Central memory CD4-positive, alpha-beta T cell (primary cell): ENCODE results near the gene SHISA9.

Source experiments
- DNase-seq: peaks from one replicate; pipeline ENCODE4 v3.0.0; 2022

The SHISA9 gene

DNA sequence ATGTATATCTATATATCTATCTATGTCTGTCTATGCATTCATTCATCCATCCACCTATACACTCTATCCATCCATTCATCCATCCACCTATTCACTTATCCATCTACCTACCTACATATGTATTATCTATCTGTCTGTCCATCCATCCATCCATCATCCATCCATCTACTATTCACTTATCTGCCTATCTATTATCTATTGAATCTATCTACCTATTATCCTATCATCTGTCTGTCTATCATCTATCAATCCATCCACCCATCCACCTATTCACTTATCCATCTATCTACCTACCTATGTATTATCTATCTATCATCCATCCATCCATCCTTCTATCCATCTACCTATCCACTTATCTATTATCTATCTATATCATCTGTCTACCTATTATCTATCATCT, 302.3 kb downstream of the SHISA9 start:
- DNase-seq, result no peak

DNA sequence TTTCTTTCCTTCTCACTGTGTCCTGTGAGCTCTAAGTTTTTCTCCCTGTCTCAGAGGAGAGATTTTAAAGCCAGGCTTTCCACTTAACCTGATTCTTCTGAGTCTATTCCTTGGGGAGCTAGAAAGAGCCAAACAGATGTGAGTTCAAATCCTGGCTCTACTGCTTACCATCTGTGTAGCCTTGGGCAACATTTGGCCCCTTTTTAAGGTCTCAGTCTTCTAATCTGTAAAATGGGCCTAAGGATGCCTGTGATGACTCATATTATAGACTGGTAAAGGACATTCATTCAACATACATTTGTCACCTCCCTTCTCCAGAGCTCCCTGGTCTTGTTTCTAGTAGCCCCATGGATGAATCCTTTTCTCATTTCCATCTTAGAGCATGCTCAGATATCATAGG, 304.0 kb downstream of the SHISA9 start:
- DNase-seq, result no peak

DNA sequence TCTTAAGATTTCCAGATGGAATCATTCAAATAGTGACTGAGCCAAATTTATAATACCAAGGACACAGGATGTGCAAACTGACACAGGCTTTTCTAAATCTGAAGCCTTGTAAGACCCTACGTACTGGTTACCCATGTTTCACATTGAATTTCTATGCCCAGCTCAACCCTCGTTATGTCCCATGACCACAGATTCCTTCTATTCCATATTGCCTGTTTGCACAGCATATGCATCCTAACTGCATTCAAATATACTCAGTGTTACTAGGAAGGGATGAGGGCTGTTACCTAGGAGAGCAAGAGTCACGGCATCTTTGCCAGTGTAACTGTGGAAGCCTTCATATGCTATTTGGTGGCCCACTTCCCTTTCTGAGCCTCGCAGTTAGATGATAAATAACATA, 305.2 kb downstream of the SHISA9 start:
- no peak for DNase-seq

GRCh38 chr16:13207151-13207550, 305.8 kb downstream of the SHISA9 start:
- DNase-seq, result no peak

DNA sequence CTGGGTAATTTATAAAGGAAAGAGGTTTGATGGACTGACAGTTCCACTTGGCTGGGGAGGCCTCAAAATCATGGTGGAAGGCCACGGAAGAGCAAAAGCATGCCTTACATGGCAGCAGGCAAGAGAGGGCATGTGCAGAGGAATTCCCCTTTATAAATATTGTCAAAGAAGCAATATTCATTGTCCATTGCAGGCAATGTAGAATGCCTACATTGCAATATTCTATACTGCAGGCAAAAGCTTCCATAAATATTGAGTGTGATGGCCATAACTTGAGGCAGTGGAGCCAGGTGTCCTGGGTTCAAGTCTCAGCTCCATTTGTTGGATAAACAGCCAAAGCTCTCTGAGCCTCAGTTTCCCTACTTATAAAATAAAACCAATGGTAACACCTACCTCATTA, 322.3 kb downstream of the SHISA9 start:
- DNase-seq, result no peak

- DNase-seq, result no peak
These were observed 327.6 kb downstream of the SHISA9 start for GRCh38 chr16:13229039-13229438.

- no peak for DNase-seq
These were observed 330.0 kb downstream of the SHISA9 start for GRCh38 chr16:13231365-13231764.

DNA sequence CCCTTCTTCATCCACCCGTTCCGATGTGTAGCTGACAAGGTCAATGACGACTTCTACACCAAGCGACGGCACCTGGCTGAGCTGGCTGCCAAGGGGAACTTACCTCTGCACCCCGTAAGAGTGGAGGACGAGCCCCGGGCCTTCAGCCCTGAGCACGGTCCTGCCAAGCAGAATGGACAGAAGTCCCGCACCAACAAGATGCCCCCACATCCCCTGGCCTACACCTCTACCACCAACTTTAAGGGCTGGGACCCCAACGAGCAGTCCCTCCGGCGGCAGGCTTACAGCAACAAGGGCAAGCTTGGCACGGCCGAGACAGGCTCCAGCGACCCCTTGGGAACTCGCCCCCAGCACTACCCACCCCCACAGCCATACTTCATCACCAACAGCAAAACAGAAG, 333.6 kb downstream of the SHISA9 start:
- DNase-seq, result no peak

DNA sequence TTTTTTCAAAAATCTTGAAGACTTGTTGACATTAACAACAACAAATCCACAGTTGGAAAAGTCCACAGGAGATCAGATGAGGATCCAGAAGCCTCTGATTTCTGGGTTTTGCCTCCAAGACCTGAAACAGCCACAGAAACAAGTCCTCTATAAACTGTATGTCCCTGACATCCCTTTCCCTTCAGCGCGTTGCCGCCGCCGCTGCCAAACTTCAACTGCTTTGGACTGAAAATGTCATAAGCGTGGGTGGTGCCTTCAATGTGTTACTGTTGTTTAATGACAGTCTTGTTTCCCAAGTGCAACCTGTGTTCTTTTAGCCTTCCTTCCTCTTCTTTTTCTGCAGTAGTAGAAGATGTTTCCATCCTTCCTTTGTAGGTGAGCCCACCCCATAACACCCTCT, 334.9 kb downstream of the SHISA9 start:
- no peak for DNase-seq

DNA sequence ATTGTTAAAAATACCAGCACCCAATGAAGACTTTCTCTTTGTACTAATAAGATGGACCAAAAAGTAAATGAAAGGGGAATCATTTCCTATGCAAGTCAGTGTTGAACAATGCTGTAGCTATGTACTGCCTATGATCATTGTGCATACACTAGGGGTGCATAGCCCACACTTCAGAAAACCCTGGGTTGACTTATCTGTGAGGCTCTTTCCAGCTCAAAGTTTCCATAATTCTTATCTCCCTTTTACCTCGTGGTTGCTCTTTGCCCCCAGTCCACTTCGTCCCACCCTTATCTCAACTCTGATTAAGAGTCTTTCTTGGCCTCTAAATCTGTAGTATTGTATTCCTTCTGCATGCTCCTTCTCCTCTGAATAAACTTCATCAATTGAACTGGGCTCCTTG, 336.8 kb downstream of the SHISA9 start:
- DNase-seq, result no peak

GRCh38 chr16:13242201-13242600, 340.8 kb downstream of the SHISA9 start:
- DNase-seq, result no peak

- no peak for DNase-seq
These were observed 343.4 kb downstream of the SHISA9 start for GRCh38 chr16:13244770-13245169.

GRCh38 chr16:13245713-13246377, 344.4 kb downstream of the SHISA9 start:
- no peak for DNase-seq

DNA sequence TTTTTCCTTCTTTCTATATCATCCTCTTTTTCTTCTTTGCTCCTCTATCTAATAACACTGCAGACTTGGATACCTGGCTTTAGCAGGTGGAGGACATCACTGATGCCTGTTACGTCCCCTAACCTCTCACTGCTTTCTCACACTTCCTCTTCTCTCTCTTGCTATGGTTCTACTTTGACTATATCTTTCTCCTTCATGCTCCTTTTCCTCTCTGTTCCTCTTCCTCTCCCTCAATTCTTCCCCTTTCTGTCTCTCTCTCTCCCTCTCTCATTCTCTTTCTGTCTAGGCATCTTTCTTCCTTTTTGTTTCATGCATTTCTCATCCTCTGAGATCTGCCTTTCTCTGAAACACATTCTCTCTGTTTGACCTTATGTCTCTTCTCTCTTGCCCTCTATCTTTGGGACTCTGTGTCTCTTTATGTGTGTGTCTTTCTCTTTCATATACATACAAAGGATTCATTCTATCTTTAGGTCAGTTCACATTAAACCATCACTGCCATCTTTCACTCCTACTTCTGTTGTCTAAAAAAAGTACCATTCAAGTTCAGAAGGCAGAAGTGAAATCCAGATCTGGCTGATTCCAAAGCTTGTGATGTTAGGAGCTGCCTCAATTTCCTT, 353.7 kb downstream of the SHISA9 start:
- DNase-seq, result no peak

DNA sequence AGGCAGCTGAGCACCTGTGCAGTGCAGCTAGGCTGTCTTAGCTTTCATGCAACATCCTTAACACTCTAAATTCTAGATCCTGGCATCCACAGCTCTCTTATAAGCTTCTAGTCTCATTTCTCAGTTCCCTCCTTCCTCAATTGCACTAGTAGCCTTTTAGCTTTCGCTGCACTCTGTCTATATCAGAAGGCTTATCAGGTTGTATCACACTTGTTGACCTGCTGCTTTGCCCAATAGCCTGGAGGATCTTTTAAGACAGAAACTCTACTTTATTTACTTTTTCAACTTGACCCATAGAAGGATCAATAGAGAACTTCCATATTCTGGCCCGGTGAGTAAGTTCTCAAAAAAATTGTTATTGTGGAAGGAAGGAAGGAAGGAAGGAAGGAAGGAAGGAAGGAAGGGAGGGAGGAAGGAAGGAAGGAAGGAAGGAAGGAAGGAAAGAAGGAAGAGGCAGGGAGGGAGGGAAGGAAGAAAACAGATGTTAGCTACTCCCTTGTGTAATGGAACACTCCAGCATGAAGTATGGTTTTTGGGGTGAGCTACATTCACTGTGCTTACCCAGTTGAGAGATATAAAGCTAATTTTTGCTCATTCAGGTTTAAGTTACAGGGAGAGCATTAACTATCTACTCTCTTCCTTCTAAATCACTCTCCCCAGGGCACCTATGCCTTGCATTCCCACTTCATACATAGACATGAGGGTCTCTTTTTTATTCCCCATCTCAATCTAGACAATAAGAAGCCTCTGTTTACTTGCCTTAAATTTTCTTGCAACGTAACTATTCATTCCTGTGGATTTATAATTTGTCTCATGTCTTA, 361.1 kb downstream of the SHISA9 start:
- DNase-seq, result no peak

GRCh38 chr16:13264749-13265552, 363.6 kb downstream of the SHISA9 start:
- no peak for DNase-seq

GRCh38 chr16:13269359-13269758, 368.0 kb downstream of the SHISA9 start:
- DNase-seq, result no peak

GRCh38 chr16:13269905-13270528, 368.6 kb downstream of the SHISA9 start:
- DNase-seq, result no peak

DNA sequence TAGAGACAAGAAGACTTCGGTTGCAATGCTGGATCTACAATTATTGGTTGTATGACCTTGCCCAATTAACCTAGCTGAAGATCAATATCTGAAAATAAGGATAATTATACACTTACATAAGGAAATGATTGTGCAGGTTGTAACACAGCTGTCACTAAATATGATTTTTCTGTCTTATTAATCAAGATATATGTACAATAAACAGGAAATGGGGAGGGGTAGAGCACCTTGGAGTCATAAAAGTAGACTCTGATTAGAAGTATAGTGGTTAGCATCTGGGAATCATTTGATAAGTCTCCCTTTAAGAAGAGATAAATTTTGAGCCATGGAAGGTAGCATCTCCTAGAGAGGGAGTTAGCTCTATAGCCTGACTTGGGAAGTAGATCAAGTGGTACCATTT, 369.2 kb downstream of the SHISA9 start:
- no peak for DNase-seq

DNA sequence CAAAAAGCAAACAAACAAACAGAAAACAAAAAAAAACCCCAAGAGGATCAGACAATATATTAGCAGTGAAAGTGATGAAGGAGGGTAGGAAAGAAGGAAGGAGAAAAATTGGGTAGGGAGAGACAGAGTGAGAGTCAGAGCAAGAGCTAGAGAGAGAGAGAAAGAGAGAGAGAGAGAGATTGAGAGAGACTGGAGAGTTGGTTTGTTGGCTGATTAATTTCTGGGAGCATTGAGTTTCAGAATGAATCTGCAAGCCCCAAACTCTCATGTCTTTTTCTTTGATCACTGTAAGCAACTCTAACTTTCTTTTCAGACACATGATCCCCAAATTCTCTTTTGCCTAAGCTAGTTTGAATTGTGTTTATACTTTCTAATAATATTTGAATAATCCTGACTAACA, 388.1 kb downstream of the SHISA9 start:
- no peak for DNase-seq
